SK-N-SH (cell line): ENCODE data around the gene PPAT. TPM values are rescaled to one million over a fixed set of nuclear protein-coding genes. Genes with fewer than 3 reads are reported as not detected.

Experiments
- CTCF ChIA-PET: fragments of 300-600, 350-600 bp; formaldehyde crosslinking; extraction: SDS; loops from one replicate; lab custom pipeline; 2021; lab: Yijun Ruan, JAX
- POLR2A ChIA-PET: fragments of 350-600 bp; sonication (Branson Sonifier 250); formaldehyde crosslinking; extraction: SDS; loops from one replicate; lab custom pipeline; 2020; ENCODE audit warnings: antibody characterized with exemption, inconsistent platforms; lab: Yijun Ruan, JAX
- DNase-seq: peaks from one replicate; pipeline ENCODE4 v3.0.0; 2012
- H2AFZ ChIP-seq: fragments of 200-600 bp; sonication (generic); 2 replicates; pipeline ENCODE4 v1.8.1; 2016; ENCODE audit warnings: antibody characterized with exemption, mild to moderate bottlenecking, low read depth
- H3F3A ChIP-seq: fragments of 200-600 bp; sonication (generic); replicated peaks from 2 replicates; pipeline ENCODE3; 2016; ENCODE audit warnings: antibody characterized with exemption, mild to moderate bottlenecking; ENCODE audit not compliant: insufficient read depth
- H3K27ac ChIP-seq, 2 experiments: fragments of 200-500 bp in 1 of 2; fragments of 200-600 bp in 1 of 2; sonication (Bioruptor generic) in 1 of 2; sonication (generic), shearing (Covaris generic) in 1 of 2; 2 replicates each; pipeline versions ENCODE4 v1.5.1 to v1.6.1; 2014 to 2016; ENCODE audit warnings: low read depth in 2 of 2, inconsistent platforms in 1 of 2, low read length in 1 of 2, mild to moderate bottlenecking in 1 of 2, mixed read lengths in 1 of 2
- H3K27me3 ChIP-seq: fragments of 200-600 bp; sonication (generic), shearing (Covaris generic); 2 replicates; pipeline ENCODE4 v1.6.1; 2016; ENCODE audit warnings: mixed run types; ENCODE audit not compliant: insufficient read depth
- H3K36me3 ChIP-seq, 2 experiments: fragments of 200-500 bp in 1 of 2; fragments of 200-600 bp in 1 of 2; sonication (Bioruptor generic) in 1 of 2; sonication (generic) in 1 of 2; replicated peaks in 1 of 2; 2 replicates each; pipeline versions ENCODE3 to v1.5.1; 2014 to 2016; ENCODE audit warnings: low read length in 1 of 2, mild to moderate bottlenecking in 1 of 2; ENCODE audit not compliant: insufficient read depth in 2 of 2, control insufficient read depth in 1 of 2
- H3K4me1 ChIP-seq, 2 experiments: fragments of 200-500 bp in 1 of 2; fragments of 200-600 bp in 1 of 2; sonication (Bioruptor generic) in 1 of 2; sonication (generic), shearing (Covaris generic) in 1 of 2; 2 replicates each; pipeline versions ENCODE4 v1.5.1 to v1.6.1; 2014 to 2016; ENCODE audit warnings: low read depth in 1 of 2, low read length in 1 of 2, mixed run types in 1 of 2; ENCODE audit not compliant: insufficient read depth in 2 of 2, control insufficient read depth in 1 of 2
- H3K4me2 ChIP-seq: fragments of 200-600 bp; sonication (generic), shearing (Covaris generic); 2 replicates; pipeline ENCODE4 v1.6.1; 2017; ENCODE audit warnings: mixed run types
- H3K4me3 ChIP-seq, 2 experiments: fragments of 200-500 bp in 1 of 2; fragments of 200-600 bp in 1 of 2; sonication (Bioruptor generic) in 1 of 2; sonication (generic), shearing (Covaris generic) in 1 of 2; 2 replicates each; pipeline versions ENCODE4 v1.5.1 to v1.8.1; 2014 to 2016; ENCODE audit warnings: low read depth in 2 of 2, inconsistent platforms in 1 of 2, low read length in 1 of 2, mild to moderate bottlenecking in 1 of 2, mixed read lengths in 1 of 2, moderate library complexity in 1 of 2
- H3K79me2 ChIP-seq: fragments of 200-600 bp; sonication (generic); 2 replicates; pipeline ENCODE4 v1.8.1; 2017; ENCODE audit warnings: mild to moderate bottlenecking; ENCODE audit not compliant: insufficient read depth
- H3K9ac ChIP-seq: fragments of 200-600 bp; sonication (generic); 2 replicates; pipeline ENCODE4 v1.6.1; 2017; ENCODE audit warnings: mixed run types
- H3K9me2 ChIP-seq: fragments of 200-600 bp; sonication (generic); 2 replicates; pipeline ENCODE4 v1.6.1; 2017; ENCODE audit warnings: mixed run types
- H3K9me3 ChIP-seq: fragments of 200-600 bp; sonication (generic); 2 replicates; pipeline ENCODE4 v1.6.1; 2017; ENCODE audit warnings: mixed run types, mild to moderate bottlenecking, moderate library complexity
- H4K20me1 ChIP-seq: fragments of 200-600 bp; sonication (generic); 2 replicates; pipeline ENCODE4 v1.6.1; 2017; ENCODE audit warnings: mild to moderate bottlenecking, mixed run types; ENCODE audit not compliant: insufficient read depth
- CHD2 ChIP-seq: fragments of 150-350 bp; IDR thresholded peaks from 2 replicates; pipeline ENCODE4 v1.6.1; 2018; ENCODE audit warnings: low read length; ENCODE audit not compliant: partially characterized antibody
- EP300 ChIP-seq, 2 experiments: IDR thresholded peaks; 2 replicates each; pipeline versions ENCODE4 v1.4.0 to v1.6.1; 2012; ENCODE audit warnings: borderline replicate concordance in 1 of 2, low read depth in 1 of 2, low read length in 1 of 2
- FOSL2 ChIP-seq: IDR thresholded peaks from 2 replicates; pipeline ENCODE4 v1.4.0; 2012; ENCODE audit warnings: low read depth, mild to moderate bottlenecking, moderate library complexity, borderline replicate concordance
- FOXJ3 ChIP-seq: sonication (generic); formaldehyde crosslinking; IDR thresholded peaks from 2 replicates; pipeline ENCODE4 v1.5.1; 2020; ENCODE audit warnings: mild to moderate bottlenecking, missing genetic modification reagents
- GATA2 ChIP-seq: sonication (generic); formaldehyde crosslinking; IDR thresholded peaks from 2 replicates; pipeline ENCODE4 v1.5.0; 2020; ENCODE audit warnings: mild to moderate bottlenecking, missing genetic modification reagents
- MEF2A ChIP-seq: IDR thresholded peaks from 2 replicates; pipeline ENCODE4 v1.4.0; 2012; ENCODE audit warnings: low read depth, borderline replicate concordance
- MXI1 ChIP-seq: IDR thresholded peaks from 2 replicates; pipeline ENCODE4 v1.6.1; 2012; ENCODE audit warnings: mild to moderate bottlenecking, low read depth, low read length, improper control_type of control experiment
- NFIC ChIP-seq: IDR thresholded peaks from 2 replicates; pipeline ENCODE4 v1.4.0; 2012; ENCODE audit warnings: borderline replicate concordance
- POLR2AphosphoS5 ChIP-seq: IDR thresholded peaks from 2 replicates; pipeline ENCODE4 v1.6.1; 2012; ENCODE audit warnings: low read depth, low read length
- RCOR1 ChIP-seq: fragments of 150-350 bp; IDR thresholded peaks from 2 replicates; pipeline ENCODE4 v1.6.1; 2017; ENCODE audit warnings: antibody characterized with exemption, low read length
- RXRA ChIP-seq: IDR thresholded peaks from 2 replicates; pipeline ENCODE4 v1.4.0; 2012; ENCODE audit warnings: low read depth, mild to moderate bottlenecking, borderline replicate concordance
- TAF1 ChIP-seq: IDR thresholded peaks from 2 replicates; pipeline ENCODE4 v1.6.1; 2012; ENCODE audit warnings: low read depth, mild to moderate bottlenecking, low read length, moderate library complexity, borderline replicate concordance
- TCF12 ChIP-seq: IDR thresholded peaks from 2 replicates; pipeline ENCODE4 v1.4.0; 2012
- TEAD4 ChIP-seq: IDR thresholded peaks from 2 replicates; pipeline ENCODE4 v1.4.0; 2012; ENCODE audit warnings: mild to moderate bottlenecking, borderline replicate concordance; ENCODE audit not compliant: insufficient read depth
- YY1 ChIP-seq: IDR thresholded peaks from 2 replicates; pipeline ENCODE4 v1.4.0; 2012; ENCODE audit warnings: low read depth, mild to moderate bottlenecking
- WGBS: methylation state at CpG from one replicate; pipeline ENCODE4 v1.1.6; 2017; ENCODE audit warnings: low lambda C conversion rate; 5-methylcytosine and 5-hydroxymethylcytosine counted together
- polyA plus RNA-seq, 3 experiments: library from polyadenylated mRNA; depleted of rRNA; stranded (reverse); fragments of >200 nt; gene quantifications; 2 replicates each; pipeline ENCODE4 v1.2.3, GENCODE V29; 2012
- TF ChIP-seq, protein P1 (sequence below): IDR thresholded peaks from 2 replicates; pipeline ENCODE4 v1.4.0; 2012; ENCODE audit warnings: low read depth, borderline replicate concordance
- TF ChIP-seq, protein P2 (sequence below): fragments of 150-350 bp; IDR thresholded peaks from 2 replicates; pipeline ENCODE4 v1.6.1; 2016; ENCODE audit warnings: mild to moderate bottlenecking, low read depth, low read length
- TF ChIP-seq, protein P3 (sequence below): IDR thresholded peaks from 2 replicates; pipeline ENCODE4; 2012

The PPAT gene
- polyA plus RNA-seq, 1 of the 3 experiments (the other 2 are of a cell fraction): 7.4 TPM

DNA sequence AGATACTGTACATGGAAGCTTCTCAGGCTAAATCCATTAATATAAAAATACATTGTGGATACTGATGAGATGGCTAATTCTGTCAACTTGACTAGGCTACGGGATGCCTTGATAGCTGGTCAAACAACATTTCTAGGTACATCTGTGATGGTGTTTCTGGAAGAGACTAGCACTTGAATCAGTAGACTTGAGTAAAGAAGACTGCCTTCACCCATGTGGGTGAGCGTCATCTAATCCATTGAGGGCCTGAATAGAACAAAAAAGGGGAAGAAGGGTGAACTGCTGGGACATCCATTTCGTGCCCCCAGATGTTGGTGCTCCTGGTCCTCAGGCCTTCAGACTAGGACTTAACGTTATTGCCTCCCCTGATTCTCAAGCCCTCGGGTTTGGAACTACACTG is 28.3 kb upstream of the PPAT start:
- Histone ChIP-seq H3K27ac (no peak overlapping the region), H3K4me3 (no peak overlapping the region), H2AFZ (no peak overlapping the region), H3K79me2 (peaks cover 77% of the 10 kb centered on the region), H3K36me3 (peaks cover 36 to 39% of the 10 kb centered on the region in 2 experiments), H4K20me1 (peaks cover 3% of the 10 kb centered on the region), H3K9ac (no peak overlapping the region), H3K4me1 (peaks cover 0 to 12% of the 10 kb centered on the region in 2 experiments; a peak in 2 of 4 replicates), H3F3A (peaks cover 8% of the 10 kb centered on the region), H3K27me3 (no peaks in the 10 kb centered on the region), H3K9me3 (no peaks in the 10 kb centered on the region), H3K9me2 (no peaks in the 10 kb centered on the region), H3K4me2 (no peak overlapping the region)
- no peak for DNase-seq
- CTCF ChIA-PET: interaction anchor here (1.0 kb wide), 2 partner anchors 38 to 81 kb away, joined by 5 read pairs; no protein-coding TSS in a partner anchor
- POLR2A ChIA-PET: interaction anchor here (0.6 kb wide), 1 partner anchor 115 kb away, joined by 3 read pairs; no protein-coding TSS in a partner anchor
- TF ChIP-seq NFIC (no peak), GATA2 (CRISPR knock-in tag) (no peak), FOSL2 (no peak)
- WGBS: 77% methylated on average over 5 of the region's 5 CpGs

DNA sequence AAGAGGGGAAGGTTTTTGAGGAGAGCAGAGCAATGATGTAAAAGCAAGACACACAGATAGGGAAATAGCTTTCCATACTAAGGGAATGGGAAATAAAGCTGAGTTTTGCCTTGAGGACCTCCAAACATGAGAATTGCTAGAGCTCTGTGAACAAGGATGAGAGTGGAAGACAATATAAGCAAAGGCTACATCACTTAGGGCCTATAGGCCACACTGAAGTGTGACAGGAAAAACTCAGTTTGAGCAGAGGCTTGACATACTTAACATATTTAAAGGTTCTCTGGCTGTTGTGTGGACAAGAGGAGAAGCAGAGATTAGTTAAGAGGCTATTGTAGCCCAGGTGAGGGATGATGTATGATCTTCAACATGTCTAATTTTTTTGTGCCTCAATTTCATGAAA is 26.7 kb upstream of the PPAT start:
- H3K9me3 ChIP-seq: no peaks in the 10 kb centered on the region
- no peaks in the 10 kb centered on the region for H4K20me1 ChIP-seq
- H2AFZ ChIP-seq: no peak overlapping the region
- peaks cover 45 to 54% of the 10 kb centered on the region in 2 experiments for H3K36me3 ChIP-seq
- H3K4me3 ChIP-seq: no peak overlapping the region
- H3F3A ChIP-seq: peaks cover 11% of the 10 kb centered on the region
- no peaks in the 10 kb centered on the region for H3K27me3 ChIP-seq
- peaks cover 0 to 10% of the 10 kb centered on the region in 2 experiments; a peak in 2 of 4 replicates for H3K4me1 ChIP-seq
- peaks cover 74% of the 10 kb centered on the region for H3K79me2 ChIP-seq
- no peaks in the 10 kb centered on the region for H3K9me2 ChIP-seq
- no peak overlapping the region; a peak in 1 of 4 replicates for H3K27ac ChIP-seq
- H3K9ac ChIP-seq: no peak overlapping the region
- TF ChIP-seq MEF2A (no peak), TEAD4 (no peak), NFIC (no peak), MXI1 (no peak), YY1 (no peak), TAF1 (no peak), RXRA (no peak), POLR2AphosphoS5 (no peak), EP300 (IDR thresholded peaks at IDR 0.05; ENCODE audit: borderline replicate concordance in 1 of 2, low read depth in 1 of 2, low read length in 1 of 2) (no peak), TCF12 (no peak), FOXJ3 (CRISPR knock-in tag) (no peak), CHD2 (no peak), RCOR1 (no peak)
- TF ChIP-seq, protein P1, sequence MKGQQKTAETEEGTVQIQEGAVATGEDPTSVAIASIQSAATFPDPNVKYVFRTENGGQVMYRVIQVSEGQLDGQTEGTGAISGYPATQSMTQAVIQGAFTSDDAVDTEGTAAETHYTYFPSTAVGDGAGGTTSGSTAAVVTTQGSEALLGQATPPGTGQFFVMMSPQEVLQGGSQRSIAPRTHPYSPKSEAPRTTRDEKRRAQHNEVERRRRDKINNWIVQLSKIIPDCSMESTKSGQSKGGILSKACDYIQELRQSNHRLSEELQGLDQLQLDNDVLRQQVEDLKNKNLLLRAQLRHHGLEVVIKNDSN: no peak
- TF ChIP-seq, protein P2, sequence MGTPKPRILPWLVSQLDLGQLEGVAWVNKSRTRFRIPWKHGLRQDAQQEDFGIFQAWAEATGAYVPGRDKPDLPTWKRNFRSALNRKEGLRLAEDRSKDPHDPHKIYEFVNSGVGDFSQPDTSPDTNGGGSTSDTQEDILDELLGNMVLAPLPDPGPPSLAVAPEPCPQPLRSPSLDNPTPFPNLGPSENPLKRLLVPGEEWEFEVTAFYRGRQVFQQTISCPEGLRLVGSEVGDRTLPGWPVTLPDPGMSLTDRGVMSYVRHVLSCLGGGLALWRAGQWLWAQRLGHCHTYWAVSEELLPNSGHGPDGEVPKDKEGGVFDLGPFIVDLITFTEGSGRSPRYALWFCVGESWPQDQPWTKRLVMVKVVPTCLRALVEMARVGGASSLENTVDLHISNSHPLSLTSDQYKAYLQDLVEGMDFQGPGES: no peak
- TF ChIP-seq, protein P3, sequence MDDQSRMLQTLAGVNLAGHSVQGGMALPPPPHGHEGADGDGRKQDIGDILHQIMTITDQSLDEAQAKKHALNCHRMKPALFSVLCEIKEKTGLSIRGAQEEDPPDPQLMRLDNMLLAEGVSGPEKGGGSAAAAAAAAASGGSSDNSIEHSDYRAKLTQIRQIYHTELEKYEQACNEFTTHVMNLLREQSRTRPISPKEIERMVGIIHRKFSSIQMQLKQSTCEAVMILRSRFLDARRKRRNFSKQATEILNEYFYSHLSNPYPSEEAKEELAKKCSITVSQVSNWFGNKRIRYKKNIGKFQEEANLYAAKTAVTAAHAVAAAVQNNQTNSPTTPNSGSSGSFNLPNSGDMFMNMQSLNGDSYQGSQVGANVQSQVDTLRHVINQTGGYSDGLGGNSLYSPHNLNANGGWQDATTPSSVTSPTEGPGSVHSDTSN: no peak
- TF ChIP-seq, all 33 proteins: peak for 0
- no peak overlapping the region for H3K4me2 ChIP-seq
- no peak for DNase-seq
- ChIA-PET CTCF (no interaction called here), POLR2A (no interaction called here)
